ENCODE measurements around the gene MYH6. TPM values are rescaled to one million over a fixed set of nuclear protein-coding genes. Genes with fewer than 3 reads are reported as not detected.

The MYH6 gene
- total and polyA plus RNA-seq, 3 donors from 2014 or later, result 0.12 to 0.44 (median 0.39) TPM

- Histone ChIP-seq H3K9me3 (no peaks in the 10 kb centered on the region), H3K27ac (peak overlapping the region in 1 of 2 donors; percentile 56), H3K4me1 (peaks cover 27% of the 10 kb centered on the region), H3K27me3 (no peaks in the 10 kb centered on the region), H3K4me3 (no peak overlapping the region), H3K36me3 (ENCODE audit: low read depth, missing control alignments) (no peaks in the 10 kb centered on the region)
- DNase-seq, result peak; percentile 25
- TF ChIP-seq CTCF (IDR thresholded peaks at IDR 0.05) (no peak), POLR2A (IDR thresholded peaks at IDR 0.05) (no peak)
- intact Hi-C loops (cut with DNase I; ENCODE audit: low total_unique reads), result no loop called here
- 22 to 37% methylated on average over 3 of the region's 3 CpGs for WGBS, 2 donors
These were observed 6.2 kb upstream of the MYH6 start for GRCh38 chr14:23414254-23414653.

DNA sequence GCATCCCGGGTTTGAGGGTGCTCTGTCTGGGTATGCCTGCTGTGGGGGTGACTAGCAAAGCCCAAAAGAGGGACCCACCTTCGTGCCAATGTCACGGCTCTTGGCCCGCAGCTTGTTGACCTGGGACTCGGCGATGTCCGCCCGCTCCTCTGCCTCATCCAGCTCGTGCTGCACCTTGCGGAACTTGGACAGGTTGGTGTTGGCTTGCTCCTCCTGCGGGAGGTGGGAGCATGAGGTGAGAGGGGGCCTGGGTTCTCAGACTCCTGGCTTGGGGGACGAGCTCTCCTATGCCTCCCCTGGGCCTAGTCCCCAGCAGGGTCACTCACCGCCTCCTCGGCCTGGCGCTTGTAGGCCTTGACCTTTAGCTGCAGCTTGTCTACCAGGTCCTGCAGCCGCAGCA lies 5.6 kb upstream of the MYH6 start:
- Histone ChIP-seq H3K4me3 (no peak overlapping the region), H3K36me3 (ENCODE audit: low read depth, missing control alignments) (no peaks in the 10 kb centered on the region), H3K27me3 (no peaks in the 10 kb centered on the region), H3K27ac (no peak overlapping the region), H3K4me1 (peaks cover 27% of the 10 kb centered on the region), H3K9me3 (no peaks in the 10 kb centered on the region)
- no peak for DNase-seq
- intact Hi-C loops (cut with DNase I; ENCODE audit: low total_unique reads), result no loop called here
- WGBS, 2 donors, result 78 to 79% methylated on average over 9 to 16 of the region's 16 CpGs
- TF ChIP-seq CTCF (IDR thresholded peaks at IDR 0.05) (no peak), POLR2A (IDR thresholded peaks at IDR 0.05) (no peak)

- no peaks in the 10 kb centered on the region for H3K27me3 ChIP-seq
- no peak for DNase-seq
- no peaks in the 10 kb centered on the region for H3K9me3 ChIP-seq
- H3K4me1 ChIP-seq, result peaks cover 15% of the 10 kb centered on the region
- intact Hi-C loops (cut with DNase I; ENCODE audit: low total_unique reads), result no loop called here
- no peaks in the 10 kb centered on the region for H3K36me3 ChIP-seq (ENCODE audit: low read depth, missing control alignments)
- no peak overlapping the region for H3K27ac ChIP-seq
- H3K4me3 ChIP-seq, result no peak overlapping the region
- 86 to 89% methylated on average over 9 to 14 of the region's 14 CpGs for WGBS, 2 donors
- TF ChIP-seq POLR2A (IDR thresholded peaks at IDR 0.05), result no peak
- no peak for TF ChIP-seq CTCF (IDR thresholded peaks at IDR 0.05)
These were observed 3.8 kb upstream of the MYH6 start for GRCh38 chr14:23411563-23412525.

- H3K4me1 ChIP-seq, result peaks cover 15% of the 10 kb centered on the region
- no peaks in the 10 kb centered on the region for H3K27me3 ChIP-seq
- no peak overlapping the region for H3K4me3 ChIP-seq
- H3K9me3 ChIP-seq, result no peaks in the 10 kb centered on the region
- no peaks in the 10 kb centered on the region for H3K36me3 ChIP-seq (ENCODE audit: low read depth, missing control alignments)
- H3K27ac ChIP-seq, result no peak overlapping the region
- DNase-seq, result no peak
- intact Hi-C loops (cut with DNase I; ENCODE audit: low total_unique reads), result no loop called here
- no peak for TF ChIP-seq POLR2A (IDR thresholded peaks at IDR 0.05)
- no peak for TF ChIP-seq CTCF (IDR thresholded peaks at IDR 0.05)
- WGBS, 2 donors, result 82 to 86% methylated on average over 14 of the region's 14 CpGs
These were observed 2.0 kb upstream of the MYH6 start for GRCh38 chr14:23409966-23410635.
